B cell (primary cell): ENCODE data around the gene ART4. TPM values are rescaled to one million over a fixed set of nuclear protein-coding genes. Genes with fewer than 3 reads are reported as not detected.

Experiments
- ATAC-seq: fragments of 200-7000 bp; cut with Tn5 transposase; one replicate; pipeline ENCODE4 v1.10.0; 2021; ENCODE audit warnings: low read depth, mild to moderate bottlenecking, moderate number of reproducible peaks, moderate library complexity
- CTCF ChIA-PET: fragments of 350-600 bp; sonication (Branson Sonifier 250); formaldehyde crosslinking; loops from one replicate; lab custom pipeline; 2021; ENCODE audit warnings: antibody characterized with exemption, inconsistent platforms; lab: Charles Lee
- POLR2A ChIA-PET: fragments of 350-600 bp; sonication (Branson Sonifier 250); formaldehyde crosslinking; loops from one replicate; lab custom pipeline; 2021; ENCODE audit warnings: antibody characterized with exemption; lab: Charles Lee
- DNase-seq: peaks from one replicate; pipeline ENCODE4 v3.0.0; 2013
- H2AFZ ChIP-seq: 2 replicates; pipeline ENCODE4 v1.6.1; 2012; ENCODE audit warnings: mild to moderate bottlenecking, low read depth, low read length; ENCODE audit not compliant: insufficient read depth, poor library complexity, severe bottlenecking
- H3K27ac ChIP-seq, 2 donors: 1 replicate in 1 of 2; 2 replicates in 1 of 2; pipeline ENCODE4 v1.5.1; 2012 to 2013; ENCODE audit warnings: low read length in 2 of 2, mild to moderate bottlenecking in 2 of 2, moderate library complexity in 1 of 2
- H3K27me3 ChIP-seq, 4 experiments: fragments of 200-600 bp in 1 of 4; sonication (generic) in 1 of 4; replicated peaks in 1 of 4; 1 replicate in 2 of 4; 2 replicates in 2 of 4; pipeline versions ENCODE4 v1.6.1 to v1.7.0; 2013 to 2016; ENCODE audit warnings: low read length in 3 of 4, mild to moderate bottlenecking in 2 of 4, mixed read lengths in 1 of 4, moderate library complexity in 1 of 4; ENCODE audit not compliant: insufficient read depth in 4 of 4, control insufficient read depth in 3 of 4; ENCODE audit errors: control extremely low read depth in 1 of 4
- H3K36me3 ChIP-seq, 2 experiments: replicated peaks in 1 of 2; 1 replicate in 1 of 2; 2 replicates in 1 of 2; pipeline versions ENCODE4 v1.6.1 to v1.7.1; 2013; ENCODE audit warnings: low read length in 1 of 2; ENCODE audit not compliant: insufficient read depth in 2 of 2, control insufficient read depth in 1 of 2; ENCODE audit errors: control extremely low read depth in 1 of 2, extremely low read depth in 1 of 2
- H3K4me1 ChIP-seq, 2 donors: fragments of 200-600 bp in 1 of 2; sonication (generic) in 1 of 2; 1 replicate in 1 of 2; 2 replicates in 1 of 2; pipeline versions ENCODE4 v1.5.1 to v1.6.1; 2013 to 2017; ENCODE audit warnings: low read length in 2 of 2; ENCODE audit not compliant: control insufficient read depth in 2 of 2, insufficient read depth in 2 of 2
- H3K4me2 ChIP-seq: replicated peaks from 2 replicates; pipeline ENCODE3; 2012; ENCODE audit warnings: mild to moderate bottlenecking, low read depth, low read length; ENCODE audit not compliant: poor library complexity, severe bottlenecking
- H3K4me3 ChIP-seq, 5 experiments: fragments of 200-600 bp in 1 of 5; sonication (generic) in 1 of 5; 1 replicate in 3 of 5; 2 replicates in 2 of 5; pipeline versions ENCODE4 v1.5.1 to v1.7.0; 2011 to 2016; ENCODE audit warnings: low read length in 4 of 5, mild to moderate bottlenecking in 4 of 5, low read depth in 2 of 5, control low read depth in 1 of 5, moderate library complexity in 1 of 5; ENCODE audit not compliant: insufficient read depth in 1 of 5; ENCODE audit errors: control extremely low read depth in 1 of 5, extremely low read depth in 1 of 5
- H3K79me2 ChIP-seq: fragments of 200-600 bp; sonication (generic); one replicate; pipeline ENCODE4 v1.6.0; 2016; ENCODE audit warnings: low read length; ENCODE audit not compliant: control insufficient read depth, insufficient read depth
- H3K9ac ChIP-seq: fragments of 200-600 bp; sonication (generic); 2 replicates; pipeline ENCODE4 v1.6.1; 2017; ENCODE audit warnings: mild to moderate bottlenecking, low read length, moderate library complexity
- H3K9me3 ChIP-seq, 3 donors: one replicate each; pipeline versions ENCODE4 v1.6.1 to v1.7.1; 2013; ENCODE audit warnings: low read length in 2 of 3; ENCODE audit not compliant: control insufficient read depth in 2 of 3, insufficient read depth in 1 of 3; ENCODE audit errors: control extremely low read depth in 1 of 3
- H4K20me1 ChIP-seq: 2 replicates; pipeline ENCODE4 v1.6.0; 2012; ENCODE audit warnings: mild to moderate bottlenecking, low read length; ENCODE audit not compliant: insufficient read depth, control insufficient read depth, poor library complexity, severe bottlenecking
- H3K27ac Mint-ChIP-seq: one replicate; pipeline ENCODE4 v1.8.0; 2021; ENCODE audit warnings: mixed read lengths
- H3K27me3 Mint-ChIP-seq: one replicate; pipeline ENCODE4 v1.8.0; 2021; ENCODE audit warnings: mixed read lengths
- H3K4me1 Mint-ChIP-seq: one replicate; pipeline ENCODE4 v1.8.0; 2021; ENCODE audit warnings: mixed read lengths
- H3K4me3 Mint-ChIP-seq: one replicate; pipeline ENCODE4 v1.8.0; 2021; ENCODE audit warnings: mixed read lengths
- H3K9me3 Mint-ChIP-seq: one replicate; pipeline ENCODE4 v1.8.0; 2022; ENCODE audit warnings: mixed read lengths; ENCODE audit not compliant: insufficient read depth
- CTCF ChIP-seq: fragments of 200-600 bp; IDR thresholded peaks from one replicate; pipeline ENCODE4 v1.8.0; 2022; ENCODE audit warnings: antibody characterized with exemption, mild to moderate bottlenecking
- EZH2 ChIP-seq: IDR thresholded peaks from 2 replicates; pipeline ENCODE4 v1.6.1; 2012; ENCODE audit warnings: borderline replicate concordance, low read depth, mild to moderate bottlenecking, moderate library complexity, low read length; ENCODE audit not compliant: insufficient read depth, poor library complexity, severe bottlenecking
- whole genome bisulfite sequencing: methylation state at CpG from one replicate; pipeline ENCODE4 v1.1.5; 2013; ENCODE audit warnings: missing lambda C conversion rate; ENCODE audit not compliant: insufficient coverage; 5-methylcytosine and 5-hydroxymethylcytosine counted together
- intact Hi-C: fragments of 100-400 bp; cut with micrococcal nuclease; formaldehyde crosslinking; loops from one replicate; pipeline ENCODE4 v1.10.0; 2022
- polyA plus RNA-seq: library from polyadenylated mRNA; depleted of rRNA; stranded (reverse); fragments of >200 nt; gene quantifications from 2 replicates; pipeline ENCODE4 v1.2.3, GENCODE V29; 2012
- total RNA-seq, 2 donors: library from RNA; stranded (reverse); fragments of 120-200 nt in 1 of 2; gene quantifications; 1 replicate in 1 of 2; 2 replicates in 1 of 2; pipeline versions ENCODE4 v1.2.3 to v1.2.4, GENCODE V29; 2013 to 2022

ART4 gene
- total and polyA plus RNA-seq, 2 donors (not counting 1 experiment from before 2014, with no cell fraction given): not detected

- Mint-ChIP-seq H3K27me3 (no peaks in the 10 kb centered on the region), H3K27ac (no peak overlapping the region), H3K4me1 (peaks cover 2% of the 10 kb centered on the region), H3K4me3 (no peak overlapping the region), H3K9me3 (no peaks in the 10 kb centered on the region)
- H3K27me3 ChIP-seq: no peaks in the 10 kb centered on the region
- H3K9me3 ChIP-seq: no peaks in the 10 kb centered on the region
- no peak for ATAC-seq
- H3K4me3 ChIP-seq: no peak overlapping the region
- no peaks in the 10 kb centered on the region for H3K4me1 ChIP-seq
- DNase-seq: no peak
- ChIA-PET POLR2A (no interaction called here), CTCF (interaction anchor here (0.9 to 1.7 kb wide), 3 partner anchors 9 to 62 kb away, joined by 3 to 7 read pairs (median 3); no protein-coding TSS in a partner anchor)
- intact Hi-C loops: no loop called here
- TF ChIP-seq CTCF (no peak), EZH2 (no peak)
- no peak overlapping the region for H3K4me2 ChIP-seq
- no peak overlapping the region for H3K9ac ChIP-seq
- no peak overlapping the region for H3K27ac ChIP-seq
- H3K79me2 ChIP-seq: no peaks in the 10 kb centered on the region
- no CpG with 5 or more reads among the region's 2 CpGs for WGBS
- H3K36me3 ChIP-seq: peaks cover 19 to 37% of the 10 kb centered on the region in 2 experiments
- no peak overlapping the region for H2AFZ ChIP-seq
- H4K20me1 ChIP-seq: no peaks in the 10 kb centered on the region
These were observed 58.9 kb downstream of the ART4 start for GRCh38 chr12:14784471-14784870.

GRCh38 chr12:14782756-14783155 is 60.6 kb downstream of the ART4 start:
- Histone ChIP-seq H3K4me3 (no peak overlapping the region), H3K4me1 (no peaks in the 10 kb centered on the region), H3K27me3 (no peaks in the 10 kb centered on the region), H3K4me2 (no peak overlapping the region), H4K20me1 (no peaks in the 10 kb centered on the region), H2AFZ (no peak overlapping the region), H3K27ac (no peak overlapping the region), H3K9ac (no peak overlapping the region), H3K36me3 (peaks cover 13 to 23% of the 10 kb centered on the region in 2 experiments), H3K79me2 (no peaks in the 10 kb centered on the region), H3K9me3 (no peaks in the 10 kb centered on the region)
- no peak for DNase-seq
- intact Hi-C loops: no loop called here
- H3K4me1 Mint-ChIP-seq: peaks cover 2% of the 10 kb centered on the region
- ChIA-PET POLR2A (interaction anchor here (0.6 kb wide), 1 partner anchor 12 kb away, joined by 3 read pairs; a partner anchor contains a TSS), CTCF (interaction anchor here (1.1 kb wide), 1 partner anchor 21 kb away, joined by 7 read pairs; the partner anchor contains the start of genes C12orf60 and WBP11)
- no peak for ATAC-seq
- H3K27ac Mint-ChIP-seq: no peak overlapping the region
- no peaks in the 10 kb centered on the region for H3K27me3 Mint-ChIP-seq
- no peaks in the 10 kb centered on the region for H3K9me3 Mint-ChIP-seq
- H3K4me3 Mint-ChIP-seq: no peak overlapping the region
- TF ChIP-seq CTCF (no peak), EZH2 (no peak)
